Inferior parietal cortex (tissue), 1 donor: ENCODE results near the gene PTPRN2.
"Not testable (repeated sequence)": the region's sequence is repeated elsewhere in the genome, so short reads cannot be mapped to it uniquely, and the experiment has no call there.

Experiments
- DNase-seq: peaks from one replicate; pipeline ENCODE4 v3.0.0-alpha.2; 2016; ENCODE audit errors: extremely low spot score

PTPRN2 gene

GRCh38 chr7:157784041-157784835 lies 803.4 kb downstream of the PTPRN2 start:
- no peak for DNase-seq

DNA sequence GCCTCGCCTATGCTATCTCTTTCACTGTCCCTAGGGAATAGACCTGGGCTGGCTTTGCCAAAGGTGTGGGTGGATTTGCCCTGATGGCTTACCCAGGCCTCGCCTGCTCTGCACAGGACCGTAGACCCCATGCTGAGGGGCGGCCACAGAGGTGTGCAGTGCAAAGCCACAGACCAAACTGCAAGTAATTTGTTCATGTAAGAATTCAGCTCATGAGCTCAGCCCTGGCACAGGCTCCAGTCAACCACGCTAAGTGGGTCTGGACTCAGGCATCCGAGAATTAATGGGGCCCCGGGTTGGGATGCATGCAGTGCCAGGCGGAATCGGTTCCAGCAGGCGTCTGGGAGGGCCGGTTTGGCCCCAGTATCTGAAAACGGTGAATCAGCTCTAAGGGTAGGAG lies 805.6 kb downstream of the PTPRN2 start:
- DNase-seq: no peak

GRCh38 chr7:157780721-157781120 lies 806.9 kb downstream of the PTPRN2 start:
- DNase-seq: no peak

- DNase-seq: no peak
These were observed 807.3 kb downstream of the PTPRN2 start for GRCh38 chr7:157780312-157780711.

GRCh38 chr7:157779206-157779605 lies 808.4 kb downstream of the PTPRN2 start:
- no peak for DNase-seq

GRCh38 chr7:157777194-157777762 lies 810.3 kb downstream of the PTPRN2 start:
- DNase-seq: not testable (repeated sequence)

- DNase-seq: no peak
These were observed 811.9 kb downstream of the PTPRN2 start for GRCh38 chr7:157775560-157776332.

DNA sequence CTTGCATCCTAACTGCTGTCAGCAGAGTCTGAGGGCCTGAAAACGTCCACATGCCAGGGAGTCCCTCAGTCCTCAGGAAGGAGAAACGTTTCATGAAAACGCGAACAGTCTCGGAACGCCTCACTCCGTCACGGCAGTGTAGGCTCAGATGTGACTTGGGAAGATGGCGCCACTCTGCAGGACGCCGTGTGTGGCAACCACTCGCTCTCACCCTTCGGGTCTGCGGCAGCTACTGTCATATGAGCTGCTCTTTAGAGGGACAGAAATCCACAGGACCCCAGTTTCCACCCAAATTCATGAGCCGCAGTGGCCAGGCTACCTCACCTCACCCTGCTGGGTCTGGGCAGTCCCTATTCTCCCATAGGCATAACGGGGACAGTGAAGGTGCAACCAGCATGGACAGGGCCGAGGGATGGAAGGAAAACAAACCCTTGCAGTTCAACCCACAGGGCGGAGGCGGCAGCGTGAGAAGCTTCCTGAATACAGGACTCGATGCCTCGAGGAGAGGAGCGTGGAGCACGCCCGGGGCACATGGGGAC lies 812.5 kb downstream of the PTPRN2 start:
- DNase-seq: no peak

- DNase-seq: no peak
These were observed 813.1 kb downstream of the PTPRN2 start for GRCh38 chr7:157774495-157774894.

DNA sequence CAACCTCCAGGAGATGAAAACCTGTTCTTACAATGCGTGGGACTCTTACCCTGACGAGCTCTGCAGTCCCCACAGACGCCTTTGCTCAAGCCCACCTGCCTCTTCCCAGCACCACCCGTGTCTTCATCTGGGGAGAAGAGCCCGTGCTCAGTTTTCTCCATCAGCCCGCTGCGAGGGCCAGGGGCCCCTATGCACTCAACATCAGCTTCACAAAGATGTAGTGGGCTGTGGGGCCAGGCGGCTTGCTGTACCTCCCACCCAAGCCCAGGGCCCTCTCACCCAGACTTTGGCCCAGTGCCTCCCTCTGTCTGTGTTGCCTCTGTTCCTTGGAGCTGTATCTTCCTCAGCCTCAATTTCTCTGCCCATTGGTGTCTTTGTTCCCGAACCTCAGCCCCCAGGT lies 814.3 kb downstream of the PTPRN2 start:
- no peak for DNase-seq

GRCh38 chr7:157772486-157773130 lies 815.0 kb downstream of the PTPRN2 start:
- no peak for DNase-seq

DNA sequence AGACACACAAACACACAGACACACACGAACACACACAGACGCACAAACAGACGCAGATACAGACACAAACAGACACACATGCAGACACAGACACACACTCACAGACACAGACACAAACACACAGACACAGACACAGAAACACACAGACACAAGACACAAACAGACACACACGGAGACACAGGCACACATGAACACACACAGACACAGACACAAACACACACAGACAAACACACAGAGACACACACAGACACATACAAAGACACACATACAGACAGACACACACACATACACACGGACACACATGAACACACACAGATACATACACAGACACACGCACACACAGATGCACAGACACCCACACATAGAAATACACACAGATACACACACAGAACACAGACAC lies 815.9 kb downstream of the PTPRN2 start:
- DNase-seq: no peak

- no peak for DNase-seq
These were observed 816.8 kb downstream of the PTPRN2 start for GRCh38 chr7:157770716-157771320.

DNA sequence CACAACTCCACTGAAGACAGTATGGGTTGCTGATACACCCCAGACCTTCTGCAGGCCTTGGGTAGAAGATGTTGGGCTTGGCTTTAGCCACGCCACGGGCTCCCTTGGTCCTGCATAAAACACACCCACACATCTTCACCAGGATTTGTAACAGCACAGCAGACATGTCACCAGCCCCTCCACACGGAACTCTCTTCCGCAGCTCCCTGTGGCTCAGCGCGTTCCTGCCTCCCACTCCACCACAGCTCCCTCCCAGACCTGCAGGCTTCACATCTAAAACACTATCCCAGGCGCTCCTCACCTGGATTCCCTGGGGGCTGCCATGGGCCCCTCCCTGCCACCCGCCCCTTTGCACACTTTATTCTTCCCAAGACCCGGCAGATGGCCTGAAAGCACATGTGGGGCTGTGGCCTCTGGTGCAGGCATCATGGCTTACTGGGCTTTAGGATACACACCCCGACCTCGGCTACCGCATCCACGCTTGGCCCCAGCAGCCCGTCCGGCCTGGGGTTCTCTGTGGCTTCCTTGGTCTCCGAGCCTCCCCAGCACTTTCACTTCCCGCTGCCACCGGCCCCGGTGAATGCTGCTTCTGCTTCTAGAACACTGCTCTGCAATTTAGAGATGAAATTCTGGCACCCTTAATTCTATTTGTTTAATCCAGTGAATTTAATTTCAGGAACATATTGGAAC lies 818.0 kb downstream of the PTPRN2 start:
- DNase-seq: no peak

GRCh38 chr7:157769086-157769485 lies 818.5 kb downstream of the PTPRN2 start:
- DNase-seq: no peak

GRCh38 chr7:157768198-157768597 lies 819.4 kb downstream of the PTPRN2 start:
- DNase-seq: no peak

DNA sequence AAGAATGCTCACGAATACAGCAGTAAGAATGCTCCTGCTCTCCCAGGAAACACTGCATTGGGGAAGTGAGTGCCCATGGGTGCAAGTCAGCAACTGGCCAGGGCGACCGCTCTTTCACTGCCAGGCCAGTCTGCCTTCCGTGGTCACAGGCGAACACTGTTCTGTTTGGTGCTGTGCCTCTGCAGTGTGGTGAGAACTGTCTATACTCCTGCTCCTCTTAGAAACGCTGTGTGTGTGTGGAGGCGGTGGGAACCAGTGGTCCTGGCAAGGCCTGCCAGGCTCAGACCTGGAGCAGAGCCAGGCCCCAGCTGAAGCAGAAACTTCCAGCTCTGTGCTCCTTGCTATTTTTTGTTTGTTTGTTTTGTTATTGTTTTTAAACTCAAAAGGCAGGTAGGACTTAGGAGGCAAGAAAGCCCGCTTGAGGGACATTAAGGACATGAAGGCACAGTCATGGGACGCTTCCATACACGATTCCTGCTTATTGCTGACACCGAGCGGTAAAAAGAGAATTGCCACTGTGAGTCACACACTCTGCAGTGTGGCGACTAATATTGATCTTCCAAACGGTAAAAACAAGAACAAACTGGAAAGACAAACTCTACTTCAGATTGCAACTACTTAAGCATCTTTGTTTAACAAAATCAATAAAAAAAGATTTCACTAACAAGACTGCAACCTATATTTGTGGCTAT lies 820.0 kb downstream of the PTPRN2 start:
- DNase-seq: no peak

DNA sequence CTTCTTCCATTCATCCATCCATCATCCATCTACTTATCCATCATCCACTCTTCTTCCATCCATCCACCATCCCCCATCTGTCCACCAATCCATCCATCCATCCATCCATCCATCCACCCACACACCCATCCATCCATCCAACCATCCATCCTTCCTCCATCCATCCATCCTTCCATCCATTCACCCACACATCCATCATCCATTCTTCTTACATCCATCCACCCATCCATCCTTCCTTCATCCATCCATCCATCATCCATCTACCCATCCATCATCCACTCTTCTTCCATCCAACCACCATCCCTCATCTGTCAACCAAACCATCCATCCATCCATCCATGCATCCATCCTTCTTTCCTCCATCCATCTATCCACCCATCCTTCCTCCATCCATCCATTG lies 821.5 kb downstream of the PTPRN2 start:
- no peak for DNase-seq

DNA sequence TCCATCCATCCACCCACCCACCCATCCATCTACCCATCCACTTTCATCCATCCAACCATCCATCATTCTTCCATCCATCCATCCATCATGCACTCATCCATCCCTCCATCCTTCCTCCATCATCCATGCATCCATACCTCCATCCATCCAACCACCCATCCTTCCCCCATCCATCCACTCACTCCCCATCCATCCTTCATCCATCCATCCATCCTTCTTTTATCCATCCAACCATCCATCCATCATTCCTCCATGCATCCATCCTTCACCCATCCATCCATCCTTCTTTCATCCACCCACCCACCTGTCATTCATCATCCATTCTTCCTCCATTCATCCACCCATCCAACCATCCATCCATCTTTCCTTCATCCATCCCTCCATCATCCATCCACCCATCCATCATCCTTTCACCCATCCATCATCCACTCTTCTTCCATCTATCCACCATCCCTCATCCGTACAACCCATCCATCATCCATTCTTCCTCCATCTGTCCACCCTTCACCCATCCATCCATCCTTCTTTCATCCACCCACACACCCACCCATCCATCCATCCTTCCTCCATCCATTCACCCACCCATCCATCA lies 822.6 kb downstream of the PTPRN2 start:
- no peak for DNase-seq

- no peak for DNase-seq
These were observed 823.4 kb downstream of the PTPRN2 start for GRCh38 chr7:157764193-157764592.
